Measurements from ENCODE around the gene TEAD1.

DNA sequence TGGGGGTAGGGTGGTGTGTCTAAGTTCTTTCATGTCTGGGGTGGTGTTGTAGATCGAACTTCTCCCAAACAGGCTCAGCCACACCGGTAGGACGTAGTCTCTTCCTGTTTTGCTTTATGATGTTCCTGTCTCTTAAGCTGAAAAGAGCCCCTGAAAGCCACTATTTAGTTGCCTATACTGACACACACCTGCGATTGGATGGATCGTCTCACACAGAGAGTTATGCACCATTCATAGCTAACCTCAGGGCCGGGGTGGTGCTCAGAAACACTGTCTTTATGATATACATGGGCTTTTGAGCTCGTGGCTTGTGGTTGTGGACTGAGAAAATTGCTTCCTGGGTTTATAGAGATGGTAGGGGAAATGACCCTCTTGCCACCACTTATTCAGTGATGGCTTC is 137.6 kb downstream of the TEAD1 start:
- TF ChIP-seq, protein P1, sequence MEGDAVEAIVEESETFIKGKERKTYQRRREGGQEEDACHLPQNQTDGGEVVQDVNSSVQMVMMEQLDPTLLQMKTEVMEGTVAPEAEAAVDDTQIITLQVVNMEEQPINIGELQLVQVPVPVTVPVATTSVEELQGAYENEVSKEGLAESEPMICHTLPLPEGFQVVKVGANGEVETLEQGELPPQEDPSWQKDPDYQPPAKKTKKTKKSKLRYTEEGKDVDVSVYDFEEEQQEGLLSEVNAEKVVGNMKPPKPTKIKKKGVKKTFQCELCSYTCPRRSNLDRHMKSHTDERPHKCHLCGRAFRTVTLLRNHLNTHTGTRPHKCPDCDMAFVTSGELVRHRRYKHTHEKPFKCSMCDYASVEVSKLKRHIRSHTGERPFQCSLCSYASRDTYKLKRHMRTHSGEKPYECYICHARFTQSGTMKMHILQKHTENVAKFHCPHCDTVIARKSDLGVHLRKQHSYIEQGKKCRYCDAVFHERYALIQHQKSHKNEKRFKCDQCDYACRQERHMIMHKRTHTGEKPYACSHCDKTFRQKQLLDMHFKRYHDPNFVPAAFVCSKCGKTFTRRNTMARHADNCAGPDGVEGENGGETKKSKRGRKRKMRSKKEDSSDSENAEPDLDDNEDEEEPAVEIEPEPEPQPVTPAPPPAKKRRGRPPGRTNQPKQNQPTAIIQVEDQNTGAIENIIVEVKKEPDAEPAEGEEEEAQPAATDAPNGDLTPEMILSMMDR (IDR thresholded peaks at IDR 0.05; ENCODE audit: extremely low read depth in 1 of 2, insufficient read depth in 1 of 2, low read depth in 1 of 2, low read length in 2 of 2) = no peak
- TF ChIP-seq POLR2A (IDR thresholded peaks at IDR 0.05; ENCODE audit: low read depth, low read length) = no peak
